CMK (cell line): ENCODE data around the gene OR2T27.
"Not testable (repeated sequence)": the region's sequence is repeated elsewhere in the genome, so short reads cannot be mapped to it uniquely, and the experiment has no call there.

ENCODE experiments used
- DNase-seq: peaks from one replicate; pipeline ENCODE4 v3.0.0-alpha.2; 2010; ENCODE audit warnings: low read depth

OR2T27 gene, protein sequence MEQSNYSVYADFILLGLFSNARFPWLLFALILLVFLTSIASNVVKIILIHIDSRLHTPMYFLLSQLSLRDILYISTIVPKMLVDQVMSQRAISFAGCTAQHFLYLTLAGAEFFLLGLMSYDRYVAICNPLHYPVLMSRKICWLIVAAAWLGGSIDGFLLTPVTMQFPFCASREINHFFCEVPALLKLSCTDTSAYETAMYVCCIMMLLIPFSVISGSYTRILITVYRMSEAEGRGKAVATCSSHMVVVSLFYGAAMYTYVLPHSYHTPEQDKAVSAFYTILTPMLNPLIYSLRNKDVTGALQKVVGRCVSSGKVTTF

DNA sequence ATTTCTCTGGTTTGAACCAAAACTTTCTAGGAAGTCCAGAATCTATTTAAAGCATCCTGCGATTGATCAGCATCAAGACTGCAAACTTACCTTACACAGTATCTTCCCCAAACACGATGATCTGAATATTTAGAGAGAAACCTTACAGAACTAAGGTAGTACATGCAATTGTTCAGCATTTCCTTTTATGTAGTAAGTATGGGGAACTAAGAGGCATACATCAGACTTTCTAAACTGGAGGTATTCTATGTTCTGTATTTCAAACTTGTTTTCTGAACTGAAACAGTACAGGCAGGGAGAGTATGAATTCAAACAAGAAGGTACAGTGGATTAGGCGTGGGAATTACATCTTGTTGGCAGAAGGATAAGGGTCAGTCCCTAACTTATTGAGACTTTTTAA, at the start of gene OR2T27:
Gene OR2T27 (minus strand): TSS at position 175 of the 400 bp plus-strand sequence. CDS start 4,644 bp downstream, outside the sequence.
- not testable (repeated sequence) for DNase-seq

DNA sequence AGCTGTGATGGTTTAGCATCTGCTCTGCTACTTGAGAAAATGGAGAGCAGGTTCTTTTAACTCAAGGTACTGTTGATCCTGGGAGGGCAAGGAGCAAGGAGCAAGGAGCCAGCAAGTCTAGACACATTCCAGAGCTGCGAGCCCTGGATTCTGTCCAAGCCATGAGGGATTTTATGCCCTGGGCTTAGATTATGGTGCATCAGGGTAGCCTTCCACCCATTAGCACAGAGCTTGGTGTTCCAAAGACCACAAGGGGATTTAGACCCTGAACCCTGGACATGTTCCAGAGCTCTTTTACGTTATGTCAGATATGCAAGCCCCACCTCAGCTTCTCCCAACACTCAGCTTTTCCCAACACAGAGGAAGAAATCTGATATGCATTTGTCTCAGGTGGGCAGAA, 49.3 kb upstream of the OR2T27 start:
- DNase-seq, result no peak

DNA sequence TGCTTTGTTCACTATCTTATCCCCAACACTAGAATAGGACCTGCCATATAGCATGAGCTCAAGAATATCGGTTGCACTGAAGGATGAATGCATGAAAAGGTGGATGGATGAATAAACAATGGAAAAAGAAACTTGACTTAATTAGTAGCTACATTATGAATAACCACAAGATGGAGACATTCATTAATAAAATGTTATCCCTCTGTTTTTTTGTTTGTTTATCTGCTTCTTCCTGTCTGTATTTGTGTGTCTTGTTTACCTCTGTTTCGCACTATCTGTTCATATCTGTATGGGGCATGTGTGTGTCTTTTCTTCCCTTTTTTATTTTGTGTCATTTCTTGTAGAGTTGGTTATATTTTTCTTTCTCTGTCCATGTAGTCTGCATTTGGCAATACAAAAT, 48.3 kb upstream of the OR2T27 start:
- no peak for DNase-seq

DNA sequence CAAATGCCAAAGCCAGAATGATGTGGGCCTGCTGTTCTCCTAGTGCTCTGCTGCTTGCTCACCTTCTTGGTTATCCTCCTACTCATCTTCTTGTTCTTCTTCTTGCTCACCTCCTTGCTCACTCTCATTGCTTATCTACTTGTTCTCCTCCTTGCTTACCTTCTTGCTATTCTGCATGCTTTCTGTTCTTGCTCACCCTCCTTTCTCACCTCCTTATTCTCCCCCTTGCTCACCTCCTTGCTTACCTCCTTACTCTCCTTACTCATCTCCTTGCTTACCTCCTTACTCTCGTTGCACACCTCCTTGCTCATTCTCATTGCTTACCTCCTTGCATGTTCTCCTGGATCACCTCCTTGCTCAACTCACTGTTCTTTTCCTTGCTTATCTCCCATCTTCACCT, 47.4 kb upstream of the OR2T27 start, which contains the start of gene OR14I1:
Gene OR14I1 (minus strand): TSS at position 53 of the 400 bp plus-strand sequence.
- no peak for DNase-seq

DNA sequence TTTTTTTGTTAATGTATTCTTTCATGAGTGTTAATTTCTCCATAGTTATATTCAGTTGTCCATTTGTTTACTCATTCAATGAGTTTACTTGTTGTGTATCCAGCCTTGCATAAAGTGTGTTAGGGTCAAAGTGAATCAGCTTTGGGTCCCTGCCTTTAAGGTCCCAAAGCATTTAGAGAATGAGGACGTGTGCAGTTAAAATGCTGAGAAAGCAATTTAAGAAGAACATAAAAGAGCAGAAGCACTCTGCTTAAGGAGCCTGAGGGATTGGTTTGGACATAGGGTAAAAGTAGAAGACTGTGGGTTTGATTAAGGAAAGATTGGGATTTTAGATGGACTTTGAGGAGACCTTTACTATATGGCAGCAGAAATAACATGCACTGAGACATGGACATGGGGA, 43.8 kb upstream of the OR2T27 start:
- no peak for DNase-seq

DNA sequence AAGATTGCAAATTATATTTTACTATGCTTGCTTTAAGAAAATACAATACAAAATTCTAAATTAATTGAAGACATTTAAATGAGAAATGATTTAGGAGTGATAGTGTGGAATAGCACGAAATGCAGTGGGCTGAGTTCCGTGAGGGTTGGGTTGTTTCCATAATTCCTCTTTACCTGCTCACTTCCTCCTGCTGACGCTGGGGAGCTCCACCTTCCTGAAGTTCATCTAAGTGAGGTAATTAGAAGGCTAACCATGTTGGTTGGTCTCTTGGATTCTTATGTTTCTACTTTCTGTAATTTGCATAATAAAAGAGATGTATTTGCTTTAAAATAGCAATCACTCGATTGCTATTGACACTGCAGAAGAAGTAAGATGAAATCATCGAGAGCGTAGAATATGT, 42.6 kb upstream of the OR2T27 start:
- no peak for DNase-seq

DNA sequence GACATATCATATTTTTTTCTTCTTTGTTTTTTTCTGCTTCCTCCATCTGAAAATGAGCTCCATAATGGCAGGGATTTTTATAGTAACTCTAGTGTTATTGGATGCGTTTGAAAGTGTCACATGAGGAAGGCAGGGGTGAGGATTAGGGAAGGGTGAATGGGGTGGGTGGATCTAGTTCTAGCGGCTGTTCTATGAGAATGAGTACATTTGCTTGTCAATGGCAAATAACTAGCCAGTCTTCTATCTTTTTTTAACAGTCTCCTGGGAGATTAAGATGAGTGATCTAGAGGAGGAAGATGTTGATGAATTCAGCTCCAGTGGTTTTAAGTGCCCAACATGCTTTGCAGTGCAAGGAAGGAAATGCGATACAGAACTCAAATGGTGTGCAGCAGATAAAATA, 41.4 kb upstream of the OR2T27 start:
- no peak for DNase-seq

DNA sequence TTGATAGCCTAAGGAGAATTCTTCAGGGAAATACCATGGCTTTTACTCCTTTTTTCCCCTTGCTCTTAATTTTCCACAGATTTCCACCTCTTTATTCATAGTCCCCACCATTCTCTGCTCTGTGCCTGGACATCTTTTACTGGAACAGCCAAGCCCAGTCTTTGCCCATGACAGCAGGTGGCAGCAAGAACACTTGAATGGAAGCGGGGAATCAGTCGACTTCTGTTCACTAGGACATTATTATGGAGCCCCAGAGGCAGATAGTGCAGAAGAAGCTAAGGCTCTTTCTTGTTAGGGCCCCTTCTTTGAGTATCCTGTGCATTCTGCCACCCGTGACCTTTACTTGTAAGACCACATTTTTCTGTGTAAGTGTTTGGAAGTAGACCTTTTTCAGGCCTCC, 40.9 kb upstream of the OR2T27 start:
- DNase-seq, result no peak

DNA sequence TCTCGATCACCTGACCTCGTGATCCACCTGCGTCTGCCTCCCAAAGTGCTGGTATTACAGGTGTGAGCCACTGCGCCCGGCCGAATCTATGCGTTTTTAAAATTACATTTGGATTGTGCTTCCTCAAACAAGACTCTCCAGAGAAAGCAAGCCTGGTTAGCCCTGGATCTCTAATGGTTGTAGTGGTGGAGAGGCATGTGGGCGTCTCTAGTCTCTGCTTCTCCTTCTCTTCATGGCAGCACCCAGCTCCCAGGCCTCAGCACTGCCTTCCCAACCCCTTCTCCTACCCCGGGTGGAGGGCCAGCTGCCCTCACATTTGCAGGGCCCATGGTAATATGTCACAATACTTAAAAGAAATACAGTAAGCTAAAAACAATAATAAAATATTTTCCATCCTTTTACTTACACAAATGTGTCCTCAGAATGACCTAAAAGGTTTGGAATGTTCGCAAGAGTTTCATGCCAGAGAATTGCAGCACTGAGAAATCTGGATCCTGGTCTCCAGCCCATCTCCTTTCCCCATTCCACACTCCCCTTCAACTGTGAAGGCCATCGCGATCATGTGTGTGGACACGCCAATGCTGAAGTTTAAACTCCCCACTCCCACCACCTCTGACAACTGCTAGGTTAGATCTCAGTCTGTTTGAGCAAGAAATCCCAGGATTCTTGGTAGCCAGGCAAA, 40.3 kb upstream of the OR2T27 start:
- no peak for DNase-seq

DNA sequence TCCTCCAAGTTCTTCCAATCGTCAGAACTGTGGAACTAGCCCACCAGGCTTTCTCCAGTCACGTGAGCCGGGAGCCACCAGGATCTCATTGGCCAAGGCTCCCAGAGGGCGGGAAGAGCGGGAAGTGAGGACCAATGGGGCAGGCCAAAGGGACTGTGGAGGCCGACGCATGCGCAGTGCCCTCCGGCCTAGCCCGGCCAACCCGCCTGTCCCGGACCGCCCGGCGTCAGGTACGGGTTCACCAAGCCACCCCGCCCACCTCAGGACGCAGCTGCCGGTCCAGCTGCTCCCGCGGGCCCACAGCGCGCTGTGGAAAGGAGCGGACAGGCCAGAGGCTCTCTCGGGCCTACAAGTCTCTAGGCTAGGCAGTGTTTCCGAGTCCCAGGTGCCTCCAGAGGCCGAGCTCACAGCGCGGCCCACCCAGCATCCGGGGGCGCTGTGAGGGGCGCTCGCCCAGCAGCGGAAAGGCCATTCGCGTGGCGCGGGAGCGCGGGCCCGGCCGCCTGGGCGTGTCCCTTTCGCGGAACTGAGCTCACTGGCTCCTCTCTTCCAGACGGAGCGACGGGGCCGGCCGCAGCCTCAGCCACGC, 36.3 kb upstream of the OR2T27 start:
- no peak for DNase-seq

DNA sequence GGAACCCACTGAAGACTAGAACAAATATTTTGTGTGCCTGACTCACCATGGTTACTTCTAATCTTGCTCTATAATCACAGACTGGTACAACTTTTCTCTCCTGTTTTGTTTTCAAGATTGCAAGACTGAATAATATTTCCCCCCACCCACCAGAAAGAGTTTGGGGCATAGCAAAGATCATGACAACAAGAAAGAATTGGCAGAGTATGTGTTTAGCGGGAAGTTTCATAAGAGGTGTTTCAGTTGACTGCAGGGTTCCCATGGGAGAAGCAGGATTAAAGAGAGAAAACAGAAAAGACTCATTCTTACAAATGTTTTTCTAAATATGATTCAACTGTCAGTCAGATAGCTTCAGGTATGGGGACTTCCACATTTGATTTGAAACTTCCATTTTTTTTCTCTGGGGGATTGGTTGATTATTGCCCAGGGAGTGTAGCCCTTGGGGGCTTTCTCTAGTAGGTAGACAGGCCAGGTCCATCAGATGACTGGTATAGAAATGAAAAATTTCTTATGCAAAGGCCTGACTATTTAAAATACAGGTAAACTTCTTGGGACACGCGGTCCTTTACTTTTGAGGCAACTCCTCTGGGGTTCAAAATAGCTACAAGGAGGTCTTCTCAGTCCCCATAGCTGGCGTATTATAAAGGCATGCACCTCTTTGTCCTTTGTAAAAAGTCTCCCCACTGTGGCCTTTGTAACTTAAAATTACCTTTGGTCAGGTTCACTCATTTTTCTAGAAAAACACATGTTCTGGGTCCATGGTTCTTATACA, 33.4 kb upstream of the OR2T27 start:
- DNase-seq, result no peak

DNA sequence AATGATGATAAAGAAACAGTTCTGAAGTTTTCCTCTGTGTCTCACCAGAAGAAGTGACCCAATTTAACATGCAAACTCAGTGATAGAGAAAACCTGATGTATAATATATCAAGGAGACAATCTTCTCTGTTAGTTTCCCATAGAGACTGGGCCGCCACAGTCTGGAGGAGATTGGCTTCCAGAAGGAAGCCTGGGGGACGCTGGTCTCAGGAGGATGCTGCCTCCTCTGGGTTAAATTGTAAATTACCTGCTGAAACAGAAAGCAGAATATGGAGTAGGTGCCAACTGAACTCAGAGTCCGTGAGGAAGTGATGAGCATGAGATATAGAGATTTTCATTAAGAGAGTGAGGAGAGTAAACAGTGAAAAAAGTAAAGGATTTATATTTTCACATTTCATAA, 31.5 kb upstream of the OR2T27 start:
- DNase-seq, result no peak

DNA sequence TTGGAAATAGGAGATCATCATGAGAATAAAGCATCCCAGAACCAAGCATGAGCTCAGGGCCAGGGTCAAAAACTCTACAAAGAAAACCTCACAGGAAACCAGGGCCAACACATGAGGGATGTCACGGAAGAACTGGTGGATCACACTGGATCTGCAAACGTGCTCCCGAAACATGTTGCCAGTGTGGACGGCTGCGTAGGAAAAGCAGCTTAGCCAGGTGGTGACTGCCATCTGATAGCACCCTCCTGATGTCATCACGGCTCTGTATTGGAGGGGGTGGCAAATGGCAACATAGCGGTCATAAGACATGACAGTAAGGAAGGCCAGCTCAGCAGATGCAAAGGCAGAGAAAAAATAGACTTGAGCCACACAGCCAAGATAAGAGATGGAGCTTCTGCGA, 26.3 kb upstream of the OR2T27 start:
- no peak for DNase-seq

DNA sequence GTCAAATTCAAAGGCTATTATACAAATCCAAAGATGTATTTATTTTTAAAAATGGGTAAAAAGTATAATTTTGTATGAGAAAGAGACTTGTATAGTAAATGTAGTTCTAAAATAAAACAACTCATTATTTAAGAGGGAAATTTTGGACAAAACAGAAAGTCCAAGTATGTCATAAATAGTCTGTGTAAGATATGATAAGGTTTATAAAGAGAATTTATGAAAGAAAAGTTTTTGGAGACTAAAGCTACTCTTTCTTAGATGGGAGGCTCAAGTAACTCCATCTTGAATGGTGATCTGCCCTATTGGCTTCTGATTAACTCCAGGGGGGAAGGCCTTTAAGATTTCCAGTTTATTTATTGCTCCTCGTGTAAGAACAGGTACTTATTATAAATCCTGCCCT, 14.7 kb upstream of the OR2T27 start:
- no peak for DNase-seq

DNA sequence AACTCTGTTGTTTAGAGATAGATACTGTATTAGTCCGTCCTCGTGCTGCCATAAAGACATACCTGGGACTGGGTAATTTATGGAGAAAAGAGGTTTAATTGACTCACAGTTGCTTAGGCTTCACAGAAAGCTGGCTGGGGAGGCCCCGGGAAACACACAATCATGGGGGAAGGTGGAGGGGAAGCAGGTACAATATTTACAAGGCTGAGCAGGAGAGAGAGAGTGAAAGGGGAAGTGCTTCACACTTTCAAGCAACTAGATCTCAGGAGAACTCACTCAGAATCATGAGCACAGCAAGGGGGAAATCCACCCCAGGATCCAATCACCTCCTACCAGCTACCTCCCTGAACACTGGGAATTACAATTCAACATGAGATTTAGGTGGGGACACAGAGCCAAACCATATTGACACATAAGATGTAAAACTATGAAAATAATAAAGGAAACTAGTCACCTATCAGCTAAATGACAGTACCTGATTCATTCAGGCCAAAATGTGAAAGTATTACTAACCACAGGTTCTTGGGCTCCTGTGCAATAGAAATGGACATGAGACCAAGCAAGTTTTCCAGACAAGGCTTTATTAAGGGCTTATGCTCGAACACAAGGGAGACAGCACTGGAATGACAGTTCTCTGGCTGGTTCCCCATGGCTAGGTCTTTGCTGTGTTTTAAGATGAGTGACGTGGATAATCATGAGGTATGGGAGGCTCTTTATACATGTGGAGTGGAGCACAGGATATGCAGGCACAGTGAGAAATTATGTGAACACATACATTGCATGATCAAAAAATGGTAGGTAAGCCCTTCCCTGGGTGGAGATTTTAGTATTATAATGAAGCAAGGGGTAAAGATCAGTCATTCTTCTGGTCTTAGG, 8.4 kb upstream of the OR2T27 start:
- DNase-seq, result not testable (repeated sequence)

DNA sequence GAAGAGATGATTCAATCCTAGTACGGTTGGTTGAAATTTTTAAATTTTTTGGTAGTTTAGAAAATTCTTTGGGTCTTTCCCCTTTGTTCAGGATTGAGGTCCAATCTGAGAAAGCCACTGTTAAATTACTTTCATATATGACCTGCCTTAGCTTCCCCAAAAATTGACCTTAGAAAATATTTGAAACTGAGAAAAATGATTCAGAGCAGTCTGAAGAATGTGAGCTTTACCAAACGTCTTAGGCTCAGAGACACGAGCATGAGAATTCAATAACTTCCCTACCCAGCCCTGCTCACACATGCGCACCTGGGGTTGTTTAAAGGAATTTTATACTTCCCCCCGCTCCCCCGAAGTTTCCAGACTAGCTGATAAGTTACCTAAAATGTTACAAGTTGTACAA, 1.5 kb upstream of the OR2T27 start:
- DNase-seq, result not testable (repeated sequence)

DNA sequence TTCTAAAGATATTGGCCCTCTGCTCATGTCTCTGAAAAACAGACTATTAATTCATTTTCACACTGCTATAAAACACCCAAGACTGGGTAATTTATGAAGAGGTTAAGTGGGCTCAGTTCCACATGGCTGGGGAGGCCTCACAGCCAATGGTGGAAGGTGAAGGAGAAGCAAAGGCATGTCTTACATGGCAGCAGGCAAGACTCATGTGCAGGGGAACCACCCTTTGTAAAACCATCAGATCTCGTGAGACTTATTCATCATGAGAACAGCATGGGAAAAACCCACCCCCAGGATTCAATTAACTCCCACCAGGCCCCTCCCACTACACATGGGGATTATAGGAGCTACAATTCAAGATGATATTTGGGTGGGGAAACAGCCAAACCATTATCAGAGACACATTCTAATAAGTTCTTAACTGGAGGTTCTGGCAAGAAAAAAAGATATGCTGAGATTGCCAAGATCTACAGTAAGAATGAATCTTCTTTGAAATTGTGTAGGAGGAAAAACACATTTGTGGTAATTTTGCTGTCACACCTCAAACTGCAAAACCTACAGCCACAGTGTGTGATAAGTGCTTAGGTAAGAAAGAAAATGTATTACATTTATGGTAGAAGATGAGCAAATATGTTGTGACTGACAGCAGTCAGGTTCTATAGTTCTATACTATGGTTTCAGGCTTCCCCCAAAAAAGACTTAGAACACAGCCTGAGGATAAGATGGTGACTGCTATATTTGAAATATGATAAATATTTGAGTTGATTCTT, 6.4 kb downstream of the OR2T27 start:
- not testable (repeated sequence) for DNase-seq

DNA sequence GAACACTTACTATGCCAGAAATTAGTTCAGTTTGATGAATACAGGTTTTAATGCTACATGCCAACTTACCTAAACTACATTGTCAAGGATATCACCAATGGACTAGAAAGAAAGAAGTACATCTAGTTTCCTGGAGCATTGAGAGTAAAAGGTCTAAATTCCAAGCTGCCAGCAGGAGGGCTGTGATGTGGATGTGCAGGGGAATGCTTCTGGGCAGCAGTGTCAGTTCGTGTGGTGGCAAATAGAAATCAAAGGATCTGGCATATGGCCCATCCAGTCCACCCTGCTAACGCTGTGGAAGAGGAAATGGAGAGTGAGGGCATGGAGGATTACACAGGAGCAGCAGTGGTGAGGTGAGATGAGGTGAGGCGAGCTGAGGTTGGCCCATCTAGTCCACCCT, 10.2 kb downstream of the OR2T27 start, which contains the start of gene OR2T35:
Gene OR2T35 (minus strand): TSS at position 101 of the 400 bp plus-strand sequence. CDS start 6,020 bp downstream, outside the sequence.
- not testable (repeated sequence) for DNase-seq

DNA sequence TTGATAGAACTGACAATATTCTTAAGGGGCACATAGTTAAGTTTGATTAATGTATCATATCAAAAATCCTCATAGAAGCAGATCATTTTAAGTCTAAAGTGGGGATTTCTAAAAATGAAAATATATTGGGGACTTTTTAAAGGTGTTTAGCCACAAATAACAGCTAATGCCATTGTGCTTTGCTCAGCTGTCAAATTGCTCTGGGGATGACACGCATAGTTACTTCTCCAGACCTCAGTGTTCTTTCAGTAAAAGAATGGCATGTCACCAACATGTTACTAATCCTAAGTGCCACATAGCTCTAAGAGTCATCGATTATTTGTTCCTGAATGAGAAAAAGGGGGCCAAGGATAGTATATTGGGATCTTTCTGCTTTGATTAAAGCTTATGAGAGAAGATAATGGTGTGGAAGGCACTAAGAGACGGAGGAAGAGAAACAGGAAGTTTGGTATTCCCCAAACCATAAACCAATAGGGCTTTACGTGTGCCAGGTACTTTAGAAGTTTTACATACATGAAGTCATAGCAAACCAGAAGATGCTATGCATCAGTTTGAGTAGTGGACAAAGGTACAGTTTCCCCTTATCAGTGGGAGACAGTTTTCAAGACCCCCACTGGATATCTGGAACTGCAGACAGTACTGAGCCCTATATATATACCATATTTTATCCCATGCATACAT, 12.2 kb downstream of the OR2T27 start:
- DNase-seq, result not testable (repeated sequence)

DNA sequence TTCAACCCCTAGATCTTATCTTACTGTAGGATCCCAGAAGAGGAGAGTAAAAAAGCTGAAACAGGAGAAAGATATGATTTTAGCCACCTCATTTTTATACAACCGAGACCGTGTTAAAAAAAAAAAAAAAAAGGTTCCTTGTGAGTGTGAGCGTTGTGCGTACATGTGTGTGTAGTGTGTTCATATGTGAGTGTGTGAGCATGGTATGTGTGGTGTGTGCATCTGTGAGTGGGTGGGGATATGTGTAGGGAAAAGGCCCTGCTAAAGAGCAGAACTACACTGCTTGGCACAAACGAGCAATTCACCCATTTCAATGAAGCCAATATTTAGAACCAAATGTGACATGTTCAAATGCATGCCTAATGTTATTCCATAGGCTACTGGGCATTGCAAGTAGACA, 13.7 kb downstream of the OR2T27 start:
- DNase-seq, result not testable (repeated sequence)
